Measurements from ENCODE around the gene DELE1. TPM values are rescaled to one million over a fixed set of nuclear protein-coding genes. Genes with fewer than 3 reads are reported as not detected.

Gene DELE1
- total RNA-seq, 2 experiments from 2014 or later: 50.1 to 57.4 TPM

DNA sequence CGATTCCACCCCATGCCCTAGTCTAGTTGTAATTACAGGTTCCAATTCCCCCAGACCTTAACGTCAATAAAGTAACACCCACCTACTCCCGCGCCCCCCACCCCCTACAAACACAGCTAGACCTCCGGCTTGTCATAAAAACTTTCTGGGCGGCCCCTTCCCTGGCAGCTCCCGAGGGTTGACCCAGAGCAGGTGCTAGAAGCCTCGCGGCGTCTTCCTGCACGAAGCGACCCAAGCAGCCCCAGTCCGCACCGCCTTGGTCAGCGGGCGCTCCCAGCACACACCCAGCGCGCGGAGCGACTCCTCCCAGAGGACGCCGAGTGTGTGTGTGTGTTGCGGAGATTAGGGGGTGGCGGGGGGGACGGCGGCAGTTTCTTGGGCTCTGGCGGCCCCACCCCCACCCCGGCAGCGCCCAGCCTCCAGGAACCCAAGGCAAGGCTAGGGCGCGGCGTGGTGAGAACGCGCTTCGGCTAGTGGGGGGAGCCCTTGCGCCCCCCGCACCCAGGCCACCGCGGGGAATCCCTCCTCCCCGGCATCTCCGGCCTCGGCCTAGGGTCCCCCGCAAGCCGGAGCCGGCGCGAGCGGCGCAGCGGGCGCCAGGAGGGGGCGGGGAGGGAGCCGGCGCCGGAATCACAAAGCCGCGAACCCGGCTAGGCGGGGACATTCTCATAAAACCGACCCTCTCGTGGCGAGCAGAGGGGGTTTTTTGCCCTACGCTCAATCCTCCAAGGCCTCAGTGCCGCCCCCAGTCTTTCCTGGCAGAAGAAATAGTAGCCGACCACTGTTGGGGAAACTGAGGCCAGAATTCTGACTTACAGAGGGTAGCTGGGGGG, 47.7 kb upstream of the DELE1 start:
- no peaks in the 10 kb centered on the region for H3K36me3 Mint-ChIP-seq (ENCODE audit: low read depth)
- no peaks in the 10 kb centered on the region for H3K9me3 Mint-ChIP-seq
- H3K27me3 Mint-ChIP-seq: peaks cover 66% of the 10 kb centered on the region
- H3K27ac Mint-ChIP-seq: no peak overlapping the region
- intact Hi-C loops (cut with micrococcal nuclease): no loop called here
- no peak for TF ChIP-seq CTCF (IDR thresholded peaks at IDR 0.05)
- ATAC-seq (no peak), DNase-seq (no peak)
- peaks cover 15% of the 10 kb centered on the region for H3K4me1 Mint-ChIP-seq (ENCODE audit: low read depth)
- no peak overlapping the region for H3K4me3 Mint-ChIP-seq
- ChIA-PET CTCF (interaction anchor here (0.6 to 10.5 kb wide), 7 partner anchors 46 to 211 kb away, joined by 3 to 205 read pairs (median 3); no protein-coding TSS in a partner anchor), POLR2A (no interaction called here)

- H3K4me3 Mint-ChIP-seq: peak overlapping the region; percentile 1
- ChIA-PET POLR2A (interaction anchor here (1.0 to 1.6 kb wide), 2 partner anchors 64 to 92 kb away, joined by 3 to 6 read pairs; partner anchors contain the start of gene RNF14), CTCF (interaction anchor here (0.7 to 10.5 kb wide), 8 partner anchors 31 to 212 kb away, joined by 3 to 205 read pairs (median 27); no protein-coding TSS in a partner anchor)
- intact Hi-C loops (cut with micrococcal nuclease): no loop called here
- DNase-seq (no peak), ATAC-seq (no peak)
- no peak overlapping the region for H3K27ac Mint-ChIP-seq
- peaks cover 15% of the 10 kb centered on the region for H3K4me1 Mint-ChIP-seq (ENCODE audit: low read depth)
- TF ChIP-seq CTCF (IDR thresholded peaks at IDR 0.05): no peak
- no peaks in the 10 kb centered on the region for H3K36me3 Mint-ChIP-seq (ENCODE audit: low read depth)
- no peaks in the 10 kb centered on the region for H3K9me3 Mint-ChIP-seq
- H3K27me3 Mint-ChIP-seq: peaks cover 69% of the 10 kb centered on the region
Observed at GRCh38 chr5:141876628-141877355, 46.9 kb upstream of the DELE1 start.

- no peaks in the 10 kb centered on the region for H3K36me3 Mint-ChIP-seq (ENCODE audit: low read depth)
- no peak for ATAC-seq
Observed at GRCh38 chr5:141877356-141878185, 46.1 kb upstream of the DELE1 start.

More at GRCh38 chr5:141877356-141878185, 46.1 kb upstream of the DELE1 start:
- intact Hi-C loops (cut with micrococcal nuclease): loop anchor here (2.0 kb wide), 2 partner anchors 175 to 185 kb away; no protein-coding TSS in a partner anchor
- H3K27me3 Mint-ChIP-seq: peaks cover 71% of the 10 kb centered on the region
- POLR2A ChIA-PET: interaction anchor here (0.5 to 1.6 kb wide), 5 partner anchors 49 to 176 kb away, joined by 3 to 6 read pairs (median 3); partner anchors contain the start of gene RNF14
- TF ChIP-seq CTCF (IDR thresholded peaks at IDR 0.05): no peak
- CTCF ChIA-PET: interaction anchor here (0.8 to 10.5 kb wide), 23 partner anchors 13 to 213 kb away, joined by 3 to 205 read pairs (median 12); partner anchors contain the start of genes DELE1 and PCDH12
- peaks cover 15% of the 10 kb centered on the region for H3K4me1 Mint-ChIP-seq (ENCODE audit: low read depth)
- H3K4me3 Mint-ChIP-seq: peak overlapping the region; percentile 38
- H3K9me3 Mint-ChIP-seq: no peaks in the 10 kb centered on the region
- DNase-seq: peak; percentile 43
- no peak overlapping the region for H3K27ac Mint-ChIP-seq
